Measurements from ENCODE around the gene RFLNA.

The RFLNA gene

DNA sequence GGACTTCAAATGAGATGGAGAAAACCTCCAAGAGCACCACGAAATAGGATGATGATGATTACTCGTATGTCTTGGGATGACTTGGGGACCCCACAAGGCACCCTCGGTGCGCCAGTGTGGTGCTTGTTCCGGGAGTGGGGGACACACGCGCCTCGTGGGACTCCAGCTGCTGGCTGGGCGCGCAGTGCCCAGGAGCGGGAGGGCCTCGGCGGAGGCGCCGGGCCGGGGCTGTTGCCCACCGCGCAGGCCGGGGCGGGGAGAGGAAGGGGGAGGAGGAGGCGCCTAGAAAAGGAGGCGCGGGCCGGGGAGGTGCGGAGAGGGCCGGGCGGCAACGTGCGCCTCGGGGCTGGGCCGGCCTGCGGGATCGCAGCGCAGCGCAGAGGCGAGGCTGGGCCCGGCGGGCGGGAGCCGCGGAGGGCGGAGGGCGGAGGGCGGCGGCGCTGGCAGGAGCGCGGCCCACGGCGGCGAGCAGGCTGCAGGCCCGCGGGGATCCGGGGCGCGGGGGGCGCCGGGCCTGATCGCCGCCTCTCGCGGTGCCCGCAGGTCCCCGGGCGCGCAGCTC lies at the start of gene RFLNA:
TSS of gene RFLNA (plus strand) at position 314 of the 562 bp plus-strand sequence. CDS start 337 bp downstream, outside the sequence.
- no peak for DNase-seq (ENCODE audit: low spot score)
- TF ChIP-seq, protein P1, sequence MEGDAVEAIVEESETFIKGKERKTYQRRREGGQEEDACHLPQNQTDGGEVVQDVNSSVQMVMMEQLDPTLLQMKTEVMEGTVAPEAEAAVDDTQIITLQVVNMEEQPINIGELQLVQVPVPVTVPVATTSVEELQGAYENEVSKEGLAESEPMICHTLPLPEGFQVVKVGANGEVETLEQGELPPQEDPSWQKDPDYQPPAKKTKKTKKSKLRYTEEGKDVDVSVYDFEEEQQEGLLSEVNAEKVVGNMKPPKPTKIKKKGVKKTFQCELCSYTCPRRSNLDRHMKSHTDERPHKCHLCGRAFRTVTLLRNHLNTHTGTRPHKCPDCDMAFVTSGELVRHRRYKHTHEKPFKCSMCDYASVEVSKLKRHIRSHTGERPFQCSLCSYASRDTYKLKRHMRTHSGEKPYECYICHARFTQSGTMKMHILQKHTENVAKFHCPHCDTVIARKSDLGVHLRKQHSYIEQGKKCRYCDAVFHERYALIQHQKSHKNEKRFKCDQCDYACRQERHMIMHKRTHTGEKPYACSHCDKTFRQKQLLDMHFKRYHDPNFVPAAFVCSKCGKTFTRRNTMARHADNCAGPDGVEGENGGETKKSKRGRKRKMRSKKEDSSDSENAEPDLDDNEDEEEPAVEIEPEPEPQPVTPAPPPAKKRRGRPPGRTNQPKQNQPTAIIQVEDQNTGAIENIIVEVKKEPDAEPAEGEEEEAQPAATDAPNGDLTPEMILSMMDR (IDR thresholded peaks at IDR 0.05; ENCODE audit: extremely low read depth, missing control alignments): no peak

DNA sequence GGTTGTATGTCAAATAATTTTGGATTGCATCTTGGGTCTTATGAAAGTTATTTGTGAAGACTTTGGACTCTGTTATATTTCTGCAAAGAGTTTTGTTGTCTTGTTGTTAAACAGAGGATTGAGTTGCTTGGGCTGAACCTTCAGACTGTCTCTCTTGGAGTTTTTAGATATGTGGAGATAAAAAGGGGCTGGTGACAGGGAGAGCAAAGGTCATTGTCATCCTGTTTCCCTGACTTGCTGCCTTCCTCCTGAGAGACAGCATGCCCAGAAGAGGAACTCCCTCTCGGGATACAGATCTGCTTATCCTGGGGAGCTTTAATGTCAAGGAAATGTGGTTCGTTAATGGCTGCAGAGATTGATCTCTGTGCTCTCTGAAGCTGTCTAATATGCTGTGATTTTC lies 47.6 kb upstream of the RFLNA start:
- TF ChIP-seq, protein P1 (IDR thresholded peaks at IDR 0.05; ENCODE audit: extremely low read depth, missing control alignments): no peak
- DNase-seq (ENCODE audit: low spot score): no peak

DNA sequence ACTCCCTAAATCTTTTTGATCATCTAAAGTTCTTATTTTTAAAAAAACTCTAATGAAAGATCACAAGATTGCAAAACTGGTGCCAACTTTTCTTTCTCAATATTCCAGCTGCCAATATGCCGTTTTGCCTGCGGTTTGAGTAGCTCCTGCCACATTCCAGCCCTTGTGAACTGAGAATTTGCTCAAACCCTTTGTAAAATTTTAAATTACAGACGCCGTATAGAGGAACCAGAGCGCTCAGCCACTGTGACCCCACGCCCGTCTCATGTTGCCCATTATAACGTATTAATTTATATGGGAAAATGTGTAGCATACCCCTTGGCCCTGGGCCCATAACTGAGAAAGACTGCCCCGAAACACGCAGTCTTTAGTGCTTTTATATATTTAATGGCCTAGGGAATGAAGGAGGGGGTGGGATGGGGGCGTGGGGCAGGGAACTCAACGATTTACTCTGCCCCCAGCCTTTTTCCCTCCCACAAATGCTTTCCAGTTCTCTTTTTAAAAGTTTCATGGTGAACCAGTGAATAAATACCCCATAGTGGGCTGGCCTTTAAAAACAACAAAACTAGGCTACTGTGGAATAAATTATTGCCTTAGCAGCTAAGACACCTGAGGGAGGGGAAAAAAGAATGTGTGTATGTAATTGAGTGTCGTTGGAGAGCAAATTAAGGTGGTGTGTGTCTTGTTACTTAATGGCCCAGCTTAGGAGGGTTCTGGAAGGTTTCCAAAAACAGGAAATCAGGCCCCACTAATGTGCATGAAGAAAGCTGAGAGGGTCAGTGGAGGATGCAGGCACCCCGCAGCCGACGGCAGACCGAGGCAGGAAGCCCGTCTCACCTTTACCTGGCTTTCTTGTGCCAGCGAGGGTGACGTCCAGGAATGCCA lies 45.7 kb upstream of the RFLNA start:
- DNase-seq (ENCODE audit: low spot score): no peak
- TF ChIP-seq, protein P1 (IDR thresholded peaks at IDR 0.05; ENCODE audit: extremely low read depth, missing control alignments): no peak

GRCh38 chr12:124251186-124251585 lies 43.7 kb upstream of the RFLNA start:
- DNase-seq (ENCODE audit: low spot score): no peak
- TF ChIP-seq, protein P1 (IDR thresholded peaks at IDR 0.05; ENCODE audit: extremely low read depth, missing control alignments): no peak

GRCh38 chr12:124252964-124253363 lies 41.9 kb upstream of the RFLNA start:
- TF ChIP-seq, protein P1 (IDR thresholded peaks at IDR 0.05; ENCODE audit: extremely low read depth, missing control alignments): no peak
- no peak for DNase-seq (ENCODE audit: low spot score)

DNA sequence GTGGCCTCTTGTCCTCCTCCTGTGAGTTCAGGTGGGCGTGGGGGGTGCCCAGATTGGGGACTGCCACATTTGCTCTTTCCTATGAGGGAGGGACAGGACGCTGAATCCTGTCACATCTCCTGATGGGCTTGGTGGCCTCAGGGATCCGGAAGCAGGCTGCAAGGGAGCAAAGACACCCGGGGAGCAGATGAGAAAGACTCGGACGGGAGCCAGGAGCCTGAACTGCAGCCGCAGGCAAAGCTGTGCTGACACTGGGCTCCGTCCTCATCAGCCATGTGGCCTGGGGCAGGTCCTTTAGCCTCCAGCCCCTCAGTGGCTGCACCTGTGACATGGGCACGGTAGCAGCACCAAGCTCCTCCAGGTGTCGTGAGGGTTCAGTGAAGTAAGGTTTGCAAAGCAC lies 40.8 kb upstream of the RFLNA start:
- TF ChIP-seq, protein P1 (IDR thresholded peaks at IDR 0.05; ENCODE audit: extremely low read depth, missing control alignments): no peak
- DNase-seq (ENCODE audit: low spot score): no peak

Data from GM20000 (cell line).